ENCODE results near the gene TUBB4A. TPM values are rescaled to one million over a fixed set of nuclear protein-coding genes. Genes with fewer than 3 reads are reported as not detected.

Gene TUBB4A
- total and polyA plus RNA-seq, 9 of the 15 experiments (the other 6 are each of a cell fraction or from before 2014, with no cell fraction given), result 0.14 to 7.0 (median 0.75) TPM

DNA sequence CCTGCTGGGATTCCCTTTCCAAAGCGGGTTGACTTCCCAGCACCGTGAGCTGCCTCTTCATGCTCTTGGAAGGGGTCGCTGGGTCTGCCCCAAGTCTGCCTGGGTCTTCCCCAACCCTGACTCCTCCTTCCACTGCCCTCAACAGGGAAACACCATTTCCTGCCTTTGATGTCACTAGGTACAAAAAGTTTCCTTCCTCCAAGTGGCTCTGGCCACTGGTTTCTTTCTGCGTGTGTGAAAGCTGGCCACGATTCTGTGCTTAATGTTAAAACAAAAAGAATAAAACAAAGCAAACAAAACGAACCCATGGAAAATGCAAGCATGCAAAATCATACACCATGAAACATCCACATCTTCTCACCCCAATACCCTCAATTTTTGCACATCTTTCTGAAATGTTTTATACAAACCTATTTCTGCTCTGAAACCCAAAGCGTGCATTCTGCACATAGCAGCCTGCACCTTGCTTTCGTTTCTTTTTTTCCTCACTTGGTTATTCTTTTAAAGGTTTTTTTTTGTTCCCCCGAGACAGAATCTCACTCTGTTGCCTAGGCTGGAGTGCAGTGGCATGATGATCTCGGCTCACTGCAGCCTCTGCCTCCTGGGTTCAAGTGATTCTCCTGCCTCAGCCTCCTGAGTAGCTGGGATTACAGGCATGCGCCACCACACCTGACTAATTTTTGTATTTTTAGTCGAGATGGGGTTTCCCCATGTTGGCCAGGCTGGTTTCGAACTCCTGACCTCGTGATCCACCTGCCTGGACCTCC is 16.2 kb upstream of the TUBB4A start:
- BruUV-seq (replicated peaks), result no TSS peak
- Histone ChIP-seq H3K9ac (ENCODE audit: insufficient read depth in 1 of 2, low read depth in 2 of 2, low read length in 2 of 2) (peak overlapping the region in 1 of 2 experiments; percentile 59; a peak in 1 of 4 replicates), H3K79me2 (ENCODE audit: control insufficient read depth, insufficient read depth, low read length) (no peaks in the 10 kb centered on the region), H3K27me3 (ENCODE audit: control insufficient read depth in 2 of 2, insufficient read depth in 2 of 2, low read length in 2 of 2) (no peaks in the 10 kb centered on the region), H3K4me1 (replicated peaks in 1 of 2; ENCODE audit: control insufficient read depth in 2 of 2, insufficient read depth in 2 of 2, low read length in 2 of 2) (peaks cover 16 to 40% of the 10 kb centered on the region in 2 experiments), H3K27ac (ENCODE audit: extremely low read depth, low read depth, low read length) (no peak overlapping the region), H3K9me3 (replicated peaks; ENCODE audit: control insufficient read depth, insufficient read depth, low read depth, low read length) (no peaks in the 10 kb centered on the region), H3K4me3 (no peak overlapping the region), H3K4me2 (ENCODE audit: insufficient read depth, low read length) (no peak overlapping the region), H3K36me3 (ENCODE audit: control insufficient read depth, insufficient read depth, low read length) (no peaks in the 10 kb centered on the region), H2AFZ (ENCODE audit: low read depth, low read length) (peak overlapping the region; percentile 47; the same call in 1 of the 2 replicates), H4K20me1 (replicated peaks; ENCODE audit: control insufficient read depth, insufficient read depth, low read length) (no peaks in the 10 kb centered on the region; the same call in 1 of the 2 replicates), H3K9me1 (ENCODE audit: control insufficient read depth, insufficient read depth, low read length) (no peaks in the 10 kb centered on the region)
- DNase-seq (ENCODE audit: extremely low read depth in 1 of 4, low spot score in 3 of 4) (no peak), ATAC-seq (no peak), FAIRE-seq (no peak)
- intact Hi-C loops (cut with micrococcal nuclease), result loop anchor here (5.0 to 10.0 kb wide), 3 partner anchors 84 to 394 kb away; partner anchors contain the start of genes GPR108 and TRIP10
- POLR2A ChIA-PET, result no interaction called here
- 46% methylated on average over 14 of the region's 14 CpGs for WGBS (ENCODE audit: insufficient coverage, low coverage, missing lambda C conversion rate)
- CTCF ChIA-PET (ENCODE audit: low intra/inter-chr PET ratio), result interaction anchor here (2.0 kb wide), 1 partner anchor 114 kb away, joined by 23 read pairs; no protein-coding TSS in a partner anchor
- in situ Hi-C loops (cut with MboI), result no loop called here
- TF ChIP-seq ESRRB (CRISPR knock-in tag; IDR thresholded peaks at IDR 0.05; ENCODE audit: borderline replicate concordance) (no peak), ZNF316 (IDR thresholded peaks at IDR 0.05) (peak; percentile 83), NR2C2 (CRISPR knock-in tag; IDR thresholded peaks at IDR 0.05) (no peak), NR2C2 (tag; IDR thresholded peaks at IDR 0.05) (no peak), THRAP3 (IDR thresholded peaks at IDR 0.05; ENCODE audit: borderline replicate concordance) (no peak), EHMT2 (IDR thresholded peaks at IDR 0.05) (no peak), ZNF217 (CRISPR knock-in tag; IDR thresholded peaks at IDR 0.05) (no peak), C11orf30 (IDR thresholded peaks at IDR 0.05; ENCODE audit: low read depth) (peak; percentile 78), PTTG1 (tag; IDR thresholded peaks at IDR 0.05; ENCODE audit: low read depth) (no peak), TAF9B (IDR thresholded peaks at IDR 0.05; ENCODE audit: partially characterized antibody) (no peak), TSC22D4 (tag; IDR thresholded peaks at IDR 0.05) (no peak), ZNF444 (CRISPR knock-in tag; IDR thresholded peaks at IDR 0.05) (no peak), DDX20 (tag; IDR thresholded peaks at IDR 0.05; ENCODE audit: low read depth) (no peak), CBFB (CRISPR knock-in tag; IDR thresholded peaks at IDR 0.05) (no peak), HNRNPH1 (optimal IDR thresholded peaks at IDR 0.05; ENCODE audit: low read depth, low read length) (no peak), CBFA2T2 (conservative IDR thresholded peaks at IDR 0.05) (no peak), MAFF (IDR thresholded peaks at IDR 0.05; ENCODE audit: low read length) (peak; percentile 8; the same call in 1 of the 2 replicates), STAT5A (IDR thresholded peaks at IDR 0.05; ENCODE audit: borderline replicate concordance, low read length) (no peak), MAFK (IDR thresholded peaks at IDR 0.05; ENCODE audit: low read length) (peak; percentile 38; the same call in 1 of the 2 replicates)
- TF ChIP-seq, protein P1, sequence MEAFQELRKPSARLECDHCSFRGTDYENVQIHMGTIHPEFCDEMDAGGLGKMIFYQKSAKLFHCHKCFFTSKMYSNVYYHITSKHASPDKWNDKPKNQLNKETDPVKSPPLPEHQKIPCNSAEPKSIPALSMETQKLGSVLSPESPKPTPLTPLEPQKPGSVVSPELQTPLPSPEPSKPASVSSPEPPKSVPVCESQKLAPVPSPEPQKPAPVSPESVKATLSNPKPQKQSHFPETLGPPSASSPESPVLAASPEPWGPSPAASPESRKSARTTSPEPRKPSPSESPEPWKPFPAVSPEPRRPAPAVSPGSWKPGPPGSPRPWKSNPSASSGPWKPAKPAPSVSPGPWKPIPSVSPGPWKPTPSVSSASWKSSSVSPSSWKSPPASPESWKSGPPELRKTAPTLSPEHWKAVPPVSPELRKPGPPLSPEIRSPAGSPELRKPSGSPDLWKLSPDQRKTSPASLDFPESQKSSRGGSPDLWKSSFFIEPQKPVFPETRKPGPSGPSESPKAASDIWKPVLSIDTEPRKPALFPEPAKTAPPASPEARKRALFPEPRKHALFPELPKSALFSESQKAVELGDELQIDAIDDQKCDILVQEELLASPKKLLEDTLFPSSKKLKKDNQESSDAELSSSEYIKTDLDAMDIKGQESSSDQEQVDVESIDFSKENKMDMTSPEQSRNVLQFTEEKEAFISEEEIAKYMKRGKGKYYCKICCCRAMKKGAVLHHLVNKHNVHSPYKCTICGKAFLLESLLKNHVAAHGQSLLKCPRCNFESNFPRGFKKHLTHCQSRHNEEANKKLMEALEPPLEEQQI (IDR thresholded peaks at IDR 0.05), result no peak
- TF ChIP-seq, protein P2, sequence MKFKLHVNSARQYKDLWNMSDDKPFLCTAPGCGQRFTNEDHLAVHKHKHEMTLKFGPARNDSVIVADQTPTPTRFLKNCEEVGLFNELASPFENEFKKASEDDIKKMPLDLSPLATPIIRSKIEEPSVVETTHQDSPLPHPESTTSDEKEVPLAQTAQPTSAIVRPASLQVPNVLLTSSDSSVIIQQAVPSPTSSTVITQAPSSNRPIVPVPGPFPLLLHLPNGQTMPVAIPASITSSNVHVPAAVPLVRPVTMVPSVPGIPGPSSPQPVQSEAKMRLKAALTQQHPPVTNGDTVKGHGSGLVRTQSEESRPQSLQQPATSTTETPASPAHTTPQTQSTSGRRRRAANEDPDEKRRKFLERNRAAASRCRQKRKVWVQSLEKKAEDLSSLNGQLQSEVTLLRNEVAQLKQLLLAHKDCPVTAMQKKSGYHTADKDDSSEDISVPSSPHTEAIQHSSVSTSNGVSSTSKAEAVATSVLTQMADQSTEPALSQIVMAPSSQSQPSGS (CRISPR knock-in tag; IDR thresholded peaks at IDR 0.05), result no peak
